Type B pancreatic cell (in vitro differentiated cells): ENCODE results near the gene BPIFB2. TPM values are rescaled to one million over a fixed set of nuclear protein-coding genes. Genes with fewer than 3 reads are reported as not detected.

Experiments
- DNase-seq: peaks from one replicate; pipeline ENCODE4 v3.0.0; 2021; ENCODE audit warnings: mixed read lengths; ENCODE audit not compliant: unreplicated experiment; ENCODE audit errors: extremely low spot score
- H3K27ac Mint-ChIP-seq: 2 replicates; pipeline ENCODE4 v1.8.0; 2021; ENCODE audit warnings: mild to moderate bottlenecking, mixed read lengths
- H3K27me3 Mint-ChIP-seq: 2 replicates; pipeline ENCODE4 v1.8.0; 2021; ENCODE audit warnings: mixed read lengths
- H3K36me3 Mint-ChIP-seq: 2 replicates; pipeline ENCODE4 v1.8.0; 2021; ENCODE audit warnings: mixed read lengths
- H3K4me1 Mint-ChIP-seq: one replicate; pipeline ENCODE4 v1.8.0; 2021; ENCODE audit warnings: mixed read lengths; ENCODE audit not compliant: unreplicated experiment
- H3K4me3 Mint-ChIP-seq: 2 replicates; pipeline ENCODE4 v1.8.0; 2021; ENCODE audit warnings: mild to moderate bottlenecking, mixed read lengths
- H3K9me3 Mint-ChIP-seq: 2 replicates; pipeline ENCODE4 v1.8.0; 2021; ENCODE audit warnings: mixed read lengths
- CTCF ChIP-seq: fragments of 200-600 bp; sonication (generic); conservative IDR thresholded peaks from 2 replicates; pipeline ENCODE4 v1.5.0; 2021; ENCODE audit warnings: antibody characterized with exemption, mild to moderate bottlenecking
- total RNA-seq: library from RNA; stranded (reverse); gene quantifications from 2 replicates; pipeline ENCODE4 v1.2.1, GENCODE V29; 2021; ENCODE audit warnings: low replicate concordance

BPIFB2 gene
- total RNA-seq, 1 donor from 2014 or later = 0.22 TPM

DNA sequence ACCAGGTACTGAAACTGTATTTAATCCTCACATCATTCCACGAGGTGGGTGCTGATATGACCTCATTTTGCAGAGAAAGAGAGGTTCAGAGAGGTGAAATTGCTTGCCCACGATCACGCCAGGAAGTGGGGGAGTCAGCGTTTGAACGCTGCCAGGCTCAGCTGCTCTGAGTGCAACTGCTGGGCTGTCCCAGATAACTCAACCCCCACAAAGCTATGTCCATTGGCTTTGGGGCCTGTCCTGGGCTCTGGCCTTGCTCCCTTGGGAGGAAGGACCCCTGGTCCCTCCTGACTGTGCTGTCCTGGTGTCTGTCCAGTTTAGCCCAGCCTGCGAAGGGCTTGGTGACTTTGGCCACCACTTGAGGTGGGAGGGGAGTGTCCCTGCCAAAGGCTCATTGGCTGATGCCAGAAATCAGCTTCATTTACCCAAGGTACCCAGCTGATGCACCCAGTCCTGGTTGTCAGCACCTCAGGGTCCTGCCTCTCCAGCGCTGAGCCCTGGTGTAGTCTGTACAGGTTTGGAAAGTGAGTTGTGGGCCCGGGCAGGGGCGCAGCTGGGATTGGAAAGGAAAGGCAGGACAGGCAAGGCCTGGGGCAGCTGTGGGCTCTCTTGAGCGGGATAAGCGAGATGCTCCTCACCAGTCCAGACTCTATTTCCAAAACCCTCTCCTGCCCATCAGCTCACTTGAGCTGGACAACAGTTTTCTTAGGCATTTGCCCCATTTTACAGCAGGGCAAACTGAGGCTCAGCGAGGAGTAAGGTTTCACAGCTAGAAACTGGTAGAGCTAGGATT, 41.7 kb upstream of the BPIFB2 start:
- Mint-ChIP-seq H3K4me1 (peaks cover 10% of the 10 kb centered on the region), H3K27ac (no peak overlapping the region), H3K36me3 (no peaks in the 10 kb centered on the region), H3K27me3 (no peaks in the 10 kb centered on the region), H3K4me3 (no peak overlapping the region), H3K9me3 (no peaks in the 10 kb centered on the region)
- TF ChIP-seq CTCF = no peak
- peak; percentile 63 for DNase-seq

DNA sequence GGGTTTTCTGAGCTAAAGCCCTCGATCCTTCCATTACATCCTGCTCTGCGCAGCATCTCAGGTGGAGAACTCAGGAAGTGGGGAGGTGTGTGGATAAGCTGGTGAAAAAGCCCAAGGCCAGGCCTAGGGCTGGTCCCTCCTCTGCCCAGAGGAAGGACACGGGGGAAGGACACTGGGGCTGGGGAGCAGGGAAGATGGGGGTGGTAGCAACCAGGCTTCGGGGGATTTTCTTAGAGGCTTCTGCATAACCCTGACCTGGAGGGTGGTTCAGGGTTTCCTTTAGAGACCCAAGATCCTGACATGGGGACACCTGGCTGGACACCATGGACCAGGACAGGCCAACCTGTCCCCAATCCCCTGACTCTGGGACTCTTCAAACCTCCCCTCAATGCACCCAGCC, 41.1 kb upstream of the BPIFB2 start:
- H3K4me3 Mint-ChIP-seq = no peak overlapping the region
- no peaks in the 10 kb centered on the region for H3K9me3 Mint-ChIP-seq
- no peak for TF ChIP-seq CTCF
- H3K4me1 Mint-ChIP-seq = peaks cover 10% of the 10 kb centered on the region
- DNase-seq = peak; percentile 60
- H3K27me3 Mint-ChIP-seq = no peaks in the 10 kb centered on the region
- no peak overlapping the region for H3K27ac Mint-ChIP-seq
- H3K36me3 Mint-ChIP-seq = no peaks in the 10 kb centered on the region

- Mint-ChIP-seq H3K27me3 (no peaks in the 10 kb centered on the region), H3K9me3 (no peaks in the 10 kb centered on the region), H3K4me3 (no peak overlapping the region), H3K27ac (no peak overlapping the region), H3K36me3 (no peaks in the 10 kb centered on the region), H3K4me1 (peaks cover 10% of the 10 kb centered on the region)
- TF ChIP-seq CTCF = no peak
- DNase-seq = peak; percentile 65
These were observed 40.4 kb upstream of the BPIFB2 start for GRCh38 chr20:32966881-32967781.

DNA sequence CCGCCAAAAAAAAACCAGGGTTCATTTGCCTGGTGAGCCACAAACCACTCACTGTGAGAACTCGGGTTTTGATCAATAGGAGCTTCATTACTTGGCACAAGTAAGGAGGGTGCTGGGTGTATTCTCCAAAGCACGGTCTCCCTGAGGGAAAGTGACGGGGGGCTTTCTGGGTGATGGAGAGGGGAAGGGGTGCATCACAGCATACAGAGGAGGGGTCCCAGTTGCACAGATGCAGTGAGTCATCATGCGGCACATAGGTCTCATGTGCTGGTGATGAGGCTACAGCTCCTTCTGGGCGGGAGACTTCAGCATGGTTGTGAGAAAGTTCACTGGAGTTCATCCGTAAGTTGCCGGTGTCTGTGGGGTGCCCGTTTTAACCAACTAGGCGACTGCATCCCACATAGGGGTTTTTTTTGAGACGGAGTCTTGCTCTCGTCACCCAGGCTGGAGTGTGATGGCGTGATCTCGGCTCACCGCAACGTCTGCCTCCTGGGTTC, 39.5 kb upstream of the BPIFB2 start:
- TF ChIP-seq CTCF = no peak
- no peaks in the 10 kb centered on the region for H3K36me3 Mint-ChIP-seq
- no peaks in the 10 kb centered on the region for H3K27me3 Mint-ChIP-seq
- peak; percentile 60 for DNase-seq
- no peak overlapping the region for H3K4me3 Mint-ChIP-seq
- H3K4me1 Mint-ChIP-seq = peaks cover 8% of the 10 kb centered on the region
- no peak overlapping the region for H3K27ac Mint-ChIP-seq
- H3K9me3 Mint-ChIP-seq = no peaks in the 10 kb centered on the region

- no peak for TF ChIP-seq CTCF
- peak; percentile 69 for DNase-seq
- no peak overlapping the region for H3K4me3 Mint-ChIP-seq
- no peaks in the 10 kb centered on the region for H3K27me3 Mint-ChIP-seq
- no peak overlapping the region for H3K27ac Mint-ChIP-seq
- no peaks in the 10 kb centered on the region for H3K36me3 Mint-ChIP-seq
- H3K4me1 Mint-ChIP-seq = peaks cover 10% of the 10 kb centered on the region
- H3K9me3 Mint-ChIP-seq = no peaks in the 10 kb centered on the region
These were observed 38.8 kb upstream of the BPIFB2 start for GRCh38 chr20:32968478-32969241.
